HepG2 (cell line): ENCODE measurements around the gene PEAR1. TPM values are rescaled to one million over a fixed set of nuclear protein-coding genes. Genes with fewer than 3 reads are reported as not detected.

ENCODE experiments used
- ATAC-seq: fragments of 200-7000 bp; cut with Tn5 transposase; 3 replicates; pipeline ENCODE4 v1.9.1; 2020; ENCODE audit warnings: mild to moderate bottlenecking, moderate library complexity
- BruUV-seq: library from RNA; stranded (reverse); fragments of 400-500 nt; replicated peaks from 2 replicates; lab custom pipeline; 2021; lab: Mats Ljungman, UMichigan
- CTCF ChIA-PET: fragments of 300-600 bp; formaldehyde crosslinking; extraction: SDS; loops from one replicate; lab custom pipeline; 2021; ENCODE audit warnings: low total read pairs, inconsistent platforms, low intra/inter-chr PET ratio; lab: Yijun Ruan, JAX
- POLR2A ChIA-PET: fragments of 350-600 bp; sonication (Branson Sonifier 250); formaldehyde crosslinking; loops from one replicate; lab custom pipeline; 2020; ENCODE audit warnings: antibody characterized with exemption, inconsistent platforms; lab: Yijun Ruan, JAX
- DNase-seq: peaks from one replicate; pipeline ENCODE4 v3.0.0-alpha.2; 2015; ENCODE audit warnings: low spot score
- FAIRE-seq: peaks from 3 replicates; lab custom pipeline; 2011; peaks lifted over from hg19 to GRCh38; lab: Jason Lieb, UNC
- H2AFZ ChIP-seq: one replicate; pipeline ENCODE4 v1.6.1; 2011; ENCODE audit warnings: low read length, inconsistent platforms
- H3K27ac ChIP-seq: fragments of 300-600 bp; 3 replicates; pipeline ENCODE4 v1.8.0; 2011; ENCODE audit warnings: mixed run types, mild to moderate bottlenecking, mixed read lengths, low read length, inconsistent platforms; ENCODE audit not compliant: insufficient read depth; ENCODE audit errors: extremely low read length
- H3K27me3 ChIP-seq, 2 experiments: fragments of 200-600 bp in 1 of 2; 2 replicates in 1 of 2; 3 replicates in 1 of 2; pipeline versions ENCODE4 v1.6.0 to v1.8.0; 2011; ENCODE audit warnings: low read length in 2 of 2, mild to moderate bottlenecking in 2 of 2, moderate library complexity in 2 of 2, inconsistent platforms in 1 of 2; ENCODE audit not compliant: insufficient read depth in 2 of 2, control insufficient read depth in 1 of 2
- H3K36me3 ChIP-seq, 2 experiments: fragments of 200-600 bp in 1 of 2; replicated peaks in 1 of 2; 2 replicates in 1 of 2; 3 replicates in 1 of 2; pipeline versions ENCODE4 v1.5.1 to v1.8.0; 2011; ENCODE audit warnings: low read length in 2 of 2, inconsistent platforms in 1 of 2; ENCODE audit not compliant: insufficient read depth in 2 of 2, control insufficient read depth in 1 of 2
- H3K4me1 ChIP-seq: 2 replicates; pipeline ENCODE4 v1.5.1; 2012; ENCODE audit warnings: low read length, inconsistent platforms; ENCODE audit not compliant: insufficient read depth
- H3K4me2 ChIP-seq: 2 replicates; pipeline ENCODE4 v1.6.0; 2011; ENCODE audit warnings: low read depth, low read length, inconsistent platforms
- H3K4me3 ChIP-seq, 3 experiments: fragments of 200-600 bp in 1 of 3; sonication (generic), shearing (Covaris generic) in 1 of 3; replicated peaks in 1 of 3; 2 replicates each; pipeline ENCODE4 v1.5.1; 2011 to 2016; ENCODE audit warnings: low read length in 3 of 3, inconsistent platforms in 2 of 3, low read depth in 2 of 3, mild to moderate bottlenecking in 2 of 3, control low read depth in 1 of 3, mixed read lengths in 1 of 3; ENCODE audit not compliant: insufficient read depth in 1 of 3
- H3K79me2 ChIP-seq: one replicate; pipeline ENCODE4 v1.6.1; 2011; ENCODE audit warnings: low read length, inconsistent platforms; ENCODE audit not compliant: insufficient read depth
- H3K9ac ChIP-seq: 2 replicates; pipeline ENCODE4 v1.6.0; 2011; ENCODE audit warnings: mild to moderate bottlenecking, low read depth, low read length, inconsistent platforms; ENCODE audit not compliant: insufficient read depth
- H3K9me3 ChIP-seq: 2 replicates; pipeline ENCODE4 v1.5.1; 2012; ENCODE audit warnings: mild to moderate bottlenecking, low read length
- H4K20me1 ChIP-seq: 2 replicates; pipeline ENCODE4 v1.6.0; 2011; ENCODE audit warnings: inconsistent platforms, mild to moderate bottlenecking, low read length, moderate library complexity; ENCODE audit not compliant: insufficient read depth
- FOXJ3 ChIP-seq: sonication (generic); formaldehyde crosslinking; IDR thresholded peaks from 2 replicates; pipeline ENCODE4 v1.4.0; 2020; ENCODE audit warnings: missing genetic modification reagents, mild to moderate bottlenecking, borderline replicate concordance
- PHF5A ChIP-seq: IDR thresholded peaks from one replicate; pipeline ENCODE4 v1.6.1; 2018; ENCODE audit warnings: low read depth, missing genetic modification reagents; ENCODE audit not compliant: unreplicated experiment
- RFXANK ChIP-seq: IDR thresholded peaks from 2 replicates; pipeline ENCODE4 v1.6.1; 2016
- SYNCRIP ChIP-seq: fragments of 200-400 bp; formaldehyde crosslinking; IDR thresholded peaks from 2 replicates; pipeline ENCODE4 v1.6.1; 2018; ENCODE audit warnings: mild to moderate bottlenecking, low read depth, low read length; ENCODE audit not compliant: insufficient read depth
- ZIK1 ChIP-seq: sonication (generic); formaldehyde crosslinking; IDR thresholded peaks from 2 replicates; pipeline ENCODE4 v1.5.0; 2020; ENCODE audit warnings: mild to moderate bottlenecking, low read depth, missing genetic modification reagents, borderline replicate concordance
- ZNF382 ChIP-seq: sonication (generic); formaldehyde crosslinking; IDR thresholded peaks from 2 replicates; pipeline ENCODE4 v1.5.0; 2020; ENCODE audit warnings: missing genetic modification reagents, mild to moderate bottlenecking, borderline replicate concordance
- ZNF605 ChIP-seq: sonication (generic); formaldehyde crosslinking; IDR thresholded peaks from 2 replicates; pipeline ENCODE4 v1.8.0; 2022; ENCODE audit warnings: mild to moderate bottlenecking, missing genetic modification reagents
- WGBS: methylation state at CpG from one replicate; pipeline ENCODE4 v1.1.6; 2017; ENCODE audit warnings: low lambda C conversion rate; 5-methylcytosine and 5-hydroxymethylcytosine counted together
- in situ Hi-C: cut with HindIII; loops from 2 replicates; pipeline ENCODE4 v1.10.0; 2017; ENCODE audit warnings: low pct_unique_long_range_greater_than_20kb; ENCODE audit not compliant: extremely low pct_ligation_motif_present
- intact Hi-C: fragments of 100-400 bp; cut with micrococcal nuclease; formaldehyde crosslinking; loops from one replicate; pipeline ENCODE4 v1.10.0; 2022; ENCODE audit not compliant: unreplicated experiment
- polyA plus RNA-seq, 8 experiments: library from polyadenylated mRNA; depleted of rRNA in 3 of 8; stranded (reverse) in 7 of 8; unstranded in 1 of 8; fragments of >200 nt; fragmentation: Illumina TruSeq in 4 of 8; extraction: Trizol in 4 of 8; gene quantifications; 2 replicates each; pipeline versions ENCODE4 v1.2.1 to v1.2.3, GENCODE V29; 2011 to 2016; ENCODE audit warnings: low read depth in 4 of 8, missing spikeins in 1 of 8, mixed read lengths in 1 of 8; ENCODE audit not compliant: insufficient read depth in 1 of 8
- total RNA-seq, 5 experiments: library from RNA; depleted of rRNA; stranded (reverse); fragments of >200 nt; fragmentation: Illumina TruSeq; extraction: Trizol; gene quantifications; 2 replicates each; pipeline ENCODE4 v1.2.3, GENCODE V29; 2016; ENCODE audit warnings: low read depth in 1 of 5
- TF ChIP-seq, protein P1 (sequence below): sonication (generic); formaldehyde crosslinking; conservative IDR thresholded peaks from 2 replicates; pipeline ENCODE4 v1.4.0; 2020; ENCODE audit warnings: mild to moderate bottlenecking, missing genetic modification reagents, moderate library complexity
- TF ChIP-seq, protein P2 (sequence below): fragments of 450-650 bp; IDR thresholded peaks from 2 replicates; pipeline ENCODE4 v1.6.1; 2017
- TF ChIP-seq, protein P3 (sequence below): sonication (generic); formaldehyde crosslinking; IDR thresholded peaks from 2 replicates; pipeline ENCODE4 v1.5.1; 2020; ENCODE audit warnings: mild to moderate bottlenecking, missing genetic modification reagents, moderate library complexity

The PEAR1 gene
- total and polyA plus RNA-seq, 2 of the 13 experiments (the other 11 are each of a cell fraction or from before 2014, with no cell fraction given): 0.27 to 0.41 TPM

GRCh38 chr1:156847591-156848460, 45.7 kb upstream of the PEAR1 start:
- Histone ChIP-seq H3K27me3 (peaks cover 4 to 38% of the 10 kb centered on the region in 2 experiments; a peak in 2 of 5 replicates), H3K9ac (no peak overlapping the region), H3K36me3 (no peaks in the 10 kb centered on the region), H2AFZ (no peak overlapping the region), H3K9me3 (no peaks in the 10 kb centered on the region), H3K4me1 (peaks cover 10% of the 10 kb centered on the region), H3K79me2 (no peaks in the 10 kb centered on the region), H3K4me3 (no peak overlapping the region), H3K27ac (no peak overlapping the region), H3K4me2 (no peak overlapping the region), H4K20me1 (no peaks in the 10 kb centered on the region)
- ChIA-PET POLR2A (no interaction called here), CTCF (no interaction called here)
- WGBS: 0% methylated on average over 4 of the region's 7 CpGs
- FAIRE-seq (no peak), ATAC-seq (no peak), DNase-seq (no peak)
- in situ Hi-C loops (no loop called here), intact Hi-C loops (no loop called here)
- no TSS peak for BruUV-seq
- TF ChIP-seq RFXANK (no peak), ZNF382 (no peak)

DNA sequence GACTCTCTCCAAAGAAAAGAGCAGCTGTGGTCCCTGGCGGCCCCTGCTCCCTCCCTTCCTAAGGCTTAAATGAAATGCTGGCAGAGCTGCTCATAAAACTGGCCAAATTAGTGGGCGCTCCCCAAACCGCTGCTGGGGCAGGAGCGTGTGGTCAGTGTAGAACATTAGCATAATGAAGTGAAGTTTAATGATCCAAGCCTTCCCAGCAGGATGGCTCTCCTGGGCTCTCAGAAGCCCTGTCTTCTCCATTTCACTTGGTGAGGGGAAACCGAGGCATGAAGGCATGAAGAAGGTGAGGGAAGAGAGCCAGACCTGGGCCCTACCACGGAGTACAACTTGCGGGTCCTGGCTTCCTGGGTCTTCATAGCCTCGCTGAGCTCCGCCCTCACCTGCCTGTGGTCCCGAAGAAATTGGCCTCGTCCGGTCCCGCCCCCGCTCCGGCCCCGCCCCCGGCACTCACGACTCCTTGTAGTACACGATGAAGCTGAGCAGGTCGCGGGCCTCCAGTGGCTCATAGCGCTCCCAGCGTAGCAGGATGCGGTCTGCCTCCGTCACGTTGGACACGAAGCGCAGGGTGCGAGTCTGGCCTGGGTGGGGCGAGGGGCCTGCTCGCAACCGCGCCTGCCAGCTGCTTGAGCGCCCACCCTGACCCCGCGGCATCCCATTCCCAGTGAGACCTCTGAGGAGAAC, 44.9 kb upstream of the PEAR1 start:
- Histone ChIP-seq H3K9me3 (no peaks in the 10 kb centered on the region), H3K4me3 (no peak overlapping the region), H2AFZ (no peak overlapping the region), H3K79me2 (no peaks in the 10 kb centered on the region), H3K4me2 (no peak overlapping the region), H3K4me1 (peaks cover 15% of the 10 kb centered on the region), H3K27me3 (peaks cover 4 to 38% of the 10 kb centered on the region in 2 experiments; a peak in 2 of 5 replicates), H3K36me3 (no peaks in the 10 kb centered on the region), H4K20me1 (no peaks in the 10 kb centered on the region), H3K27ac (no peak overlapping the region), H3K9ac (no peak overlapping the region)
- CTCF ChIA-PET: no interaction called here
- DNase-seq: no peak
- FAIRE-seq: no peak
- BruUV-seq: no TSS peak
- ATAC-seq: no peak
- intact Hi-C loops (no loop called here), in situ Hi-C loops (no loop called here)
- POLR2A ChIA-PET: no interaction called here
- 40% methylated on average over 9 of the region's 36 CpGs for WGBS
- TF ChIP-seq, protein P1, sequence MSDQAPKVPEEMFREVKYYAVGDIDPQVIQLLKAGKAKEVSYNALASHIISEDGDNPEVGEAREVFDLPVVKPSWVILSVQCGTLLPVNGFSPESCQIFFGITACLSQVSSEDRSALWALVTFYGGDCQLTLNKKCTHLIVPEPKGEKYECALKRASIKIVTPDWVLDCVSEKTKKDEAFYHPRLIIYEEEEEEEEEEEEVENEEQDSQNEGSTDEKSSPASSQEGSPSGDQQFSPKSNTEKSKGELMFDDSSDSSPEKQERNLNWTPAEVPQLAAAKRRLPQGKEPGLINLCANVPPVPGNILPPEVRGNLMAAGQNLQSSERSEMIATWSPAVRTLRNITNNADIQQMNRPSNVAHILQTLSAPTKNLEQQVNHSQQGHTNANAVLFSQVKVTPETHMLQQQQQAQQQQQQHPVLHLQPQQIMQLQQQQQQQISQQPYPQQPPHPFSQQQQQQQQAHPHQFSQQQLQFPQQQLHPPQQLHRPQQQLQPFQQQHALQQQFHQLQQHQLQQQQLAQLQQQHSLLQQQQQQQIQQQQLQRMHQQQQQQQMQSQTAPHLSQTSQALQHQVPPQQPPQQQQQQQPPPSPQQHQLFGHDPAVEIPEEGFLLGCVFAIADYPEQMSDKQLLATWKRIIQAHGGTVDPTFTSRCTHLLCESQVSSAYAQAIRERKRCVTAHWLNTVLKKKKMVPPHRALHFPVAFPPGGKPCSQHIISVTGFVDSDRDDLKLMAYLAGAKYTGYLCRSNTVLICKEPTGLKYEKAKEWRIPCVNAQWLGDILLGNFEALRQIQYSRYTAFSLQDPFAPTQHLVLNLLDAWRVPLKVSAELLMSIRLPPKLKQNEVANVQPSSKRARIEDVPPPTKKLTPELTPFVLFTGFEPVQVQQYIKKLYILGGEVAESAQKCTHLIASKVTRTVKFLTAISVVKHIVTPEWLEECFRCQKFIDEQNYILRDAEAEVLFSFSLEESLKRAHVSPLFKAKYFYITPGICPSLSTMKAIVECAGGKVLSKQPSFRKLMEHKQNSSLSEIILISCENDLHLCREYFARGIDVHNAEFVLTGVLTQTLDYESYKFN: no peak
- TF ChIP-seq, protein P2, sequence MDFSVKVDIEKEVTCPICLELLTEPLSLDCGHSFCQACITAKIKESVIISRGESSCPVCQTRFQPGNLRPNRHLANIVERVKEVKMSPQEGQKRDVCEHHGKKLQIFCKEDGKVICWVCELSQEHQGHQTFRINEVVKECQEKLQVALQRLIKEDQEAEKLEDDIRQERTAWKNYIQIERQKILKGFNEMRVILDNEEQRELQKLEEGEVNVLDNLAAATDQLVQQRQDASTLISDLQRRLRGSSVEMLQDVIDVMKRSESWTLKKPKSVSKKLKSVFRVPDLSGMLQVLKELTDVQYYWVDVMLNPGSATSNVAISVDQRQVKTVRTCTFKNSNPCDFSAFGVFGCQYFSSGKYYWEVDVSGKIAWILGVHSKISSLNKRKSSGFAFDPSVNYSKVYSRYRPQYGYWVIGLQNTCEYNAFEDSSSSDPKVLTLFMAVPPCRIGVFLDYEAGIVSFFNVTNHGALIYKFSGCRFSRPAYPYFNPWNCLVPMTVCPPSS: no peak
- TF ChIP-seq SYNCRIP: no peak
- no peak for TF ChIP-seq ZIK1 (CRISPR knock-in tag)
- no peak for TF ChIP-seq ZNF605
- no peak for TF ChIP-seq PHF5A (CRISPR knock-in tag)
- TF ChIP-seq, protein P3, sequence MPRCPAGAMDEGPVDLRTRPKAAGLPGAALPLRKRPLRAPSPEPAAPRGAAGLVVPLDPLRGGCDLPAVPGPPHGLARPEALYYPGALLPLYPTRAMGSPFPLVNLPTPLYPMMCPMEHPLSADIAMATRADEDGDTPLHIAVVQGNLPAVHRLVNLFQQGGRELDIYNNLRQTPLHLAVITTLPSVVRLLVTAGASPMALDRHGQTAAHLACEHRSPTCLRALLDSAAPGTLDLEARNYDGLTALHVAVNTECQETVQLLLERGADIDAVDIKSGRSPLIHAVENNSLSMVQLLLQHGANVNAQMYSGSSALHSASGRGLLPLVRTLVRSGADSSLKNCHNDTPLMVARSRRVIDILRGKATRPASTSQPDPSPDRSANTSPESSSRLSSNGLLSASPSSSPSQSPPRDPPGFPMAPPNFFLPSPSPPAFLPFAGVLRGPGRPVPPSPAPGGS (CRISPR knock-in tag): no peak
- TF ChIP-seq FOXJ3: no peak
